T follicular helper cell (primary cell): Measurements from ENCODE around the gene STOX2.

Experiments
- DNase-seq: peaks from one replicate; pipeline ENCODE4 v3.0.0-alpha.2; 2020; ENCODE audit warnings: low read depth

The STOX2 gene

DNA sequence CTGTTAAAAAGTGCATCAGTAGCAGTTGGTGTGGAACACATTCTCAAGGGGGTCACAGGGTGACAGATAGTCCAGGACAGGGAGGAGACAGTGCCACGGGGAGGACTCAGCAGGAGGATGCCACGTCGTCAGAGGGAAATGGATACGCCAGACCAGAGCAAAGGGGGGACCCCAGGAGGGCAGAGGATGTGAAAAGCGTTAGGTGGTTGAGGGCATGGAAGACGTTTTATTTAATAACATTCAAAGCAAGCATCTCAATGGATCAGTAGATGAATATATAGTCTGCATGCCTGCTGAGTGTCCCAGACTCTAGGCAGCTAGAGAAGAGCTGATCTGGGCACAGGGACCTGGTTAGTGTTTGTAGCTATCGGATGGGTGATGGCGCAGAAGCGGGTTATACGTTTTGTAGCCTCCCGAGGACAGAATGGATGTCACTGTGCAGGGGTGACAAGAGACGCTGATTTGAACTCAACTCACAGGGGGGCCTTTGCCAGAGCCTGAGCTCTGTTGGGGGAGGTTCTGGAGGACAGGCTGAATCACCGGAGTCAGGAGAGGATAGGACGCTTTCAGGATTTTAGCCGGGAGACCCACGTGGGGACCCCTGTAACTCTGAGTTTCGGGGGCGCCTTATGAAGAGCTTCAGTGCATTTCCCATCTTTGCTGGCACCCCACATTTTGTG, 81.3 kb downstream of the STOX2 start:
- DNase-seq = no peak

DNA sequence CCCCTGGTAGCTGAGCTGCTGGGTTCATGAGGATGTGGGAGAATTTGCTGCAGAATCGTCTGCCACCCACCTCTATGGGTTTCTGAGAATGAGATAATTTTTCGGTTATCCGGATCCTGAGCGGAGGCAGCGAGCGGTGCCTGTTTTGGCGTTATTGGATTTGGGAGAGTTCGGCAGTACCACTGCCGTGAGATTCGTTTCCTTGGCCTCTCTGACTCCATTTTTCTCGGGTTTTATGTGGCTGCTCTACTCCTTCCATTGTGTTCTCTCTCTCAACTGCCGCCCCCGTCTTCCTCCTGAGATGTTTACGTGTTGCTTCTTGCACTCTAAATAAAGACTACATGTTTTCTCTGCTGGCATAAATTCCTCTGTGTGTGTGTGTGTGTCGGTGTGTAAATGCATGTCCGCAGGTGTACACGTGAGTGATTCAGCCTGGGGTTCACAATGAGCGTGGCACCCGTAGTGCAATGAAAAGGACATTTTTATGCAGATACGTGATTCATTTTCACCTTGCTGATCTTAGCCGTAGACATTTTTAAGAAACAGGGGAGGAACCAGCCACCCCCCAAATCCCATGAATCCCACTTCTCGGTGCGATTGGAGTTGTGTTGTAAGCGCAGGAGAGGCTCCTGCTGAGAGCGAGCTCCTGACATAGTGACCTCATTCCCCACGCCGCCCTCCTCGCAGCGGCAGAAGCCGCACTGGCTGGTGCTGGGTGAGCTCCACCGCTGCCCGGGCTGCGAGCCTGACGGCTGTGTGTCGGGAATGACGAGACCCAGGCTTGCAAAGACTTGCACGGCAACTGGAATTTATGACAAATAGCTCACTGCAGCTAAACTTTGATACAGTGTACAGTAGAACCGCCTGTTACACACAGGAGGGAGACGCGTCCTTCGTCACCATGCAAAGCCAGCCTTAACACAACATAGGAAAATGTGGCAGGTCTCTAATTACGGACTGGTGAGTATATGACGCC, 82.2 kb downstream of the STOX2 start:
- DNase-seq = no peak

DNA sequence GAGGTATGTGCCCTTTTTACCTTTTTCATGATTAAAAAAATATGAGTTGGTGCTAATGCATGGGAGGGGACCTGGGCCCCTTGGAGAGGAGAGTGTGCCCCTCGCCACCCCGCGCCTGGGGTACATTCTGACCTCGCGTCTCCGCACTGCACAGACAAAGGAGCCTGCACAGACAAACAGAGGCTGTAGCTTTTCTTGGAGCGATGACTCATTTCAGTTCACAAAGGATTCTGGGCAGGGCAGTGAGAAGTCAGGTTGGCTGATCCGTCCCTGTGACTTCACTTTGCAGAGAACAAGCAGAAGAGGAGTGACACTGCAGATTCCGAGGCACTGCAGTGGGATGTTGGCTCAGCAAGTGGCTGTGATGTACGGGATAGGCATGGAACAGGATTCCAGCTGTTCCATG, 82.9 kb downstream of the STOX2 start:
- DNase-seq = no peak

DNA sequence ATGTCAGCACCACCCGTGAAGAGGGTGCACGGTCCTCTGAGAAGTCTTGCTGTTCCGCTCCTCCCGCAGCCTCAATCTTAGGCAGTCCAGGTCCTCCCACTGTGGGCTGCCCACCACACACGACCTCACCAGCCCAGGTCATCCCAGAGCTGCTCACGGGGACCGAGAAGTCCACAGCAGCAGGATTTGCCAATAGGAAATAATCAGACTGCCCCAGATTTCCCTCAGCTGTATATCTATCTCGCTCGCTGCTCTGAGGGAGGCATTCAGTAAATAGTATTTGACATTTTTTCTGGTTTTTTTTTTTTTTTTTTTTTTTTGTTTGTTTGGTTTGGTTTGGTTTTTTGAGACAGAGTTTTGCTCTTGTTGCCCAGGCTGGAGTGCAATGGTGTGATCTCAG, 83.8 kb downstream of the STOX2 start:
- no peak for DNase-seq

DNA sequence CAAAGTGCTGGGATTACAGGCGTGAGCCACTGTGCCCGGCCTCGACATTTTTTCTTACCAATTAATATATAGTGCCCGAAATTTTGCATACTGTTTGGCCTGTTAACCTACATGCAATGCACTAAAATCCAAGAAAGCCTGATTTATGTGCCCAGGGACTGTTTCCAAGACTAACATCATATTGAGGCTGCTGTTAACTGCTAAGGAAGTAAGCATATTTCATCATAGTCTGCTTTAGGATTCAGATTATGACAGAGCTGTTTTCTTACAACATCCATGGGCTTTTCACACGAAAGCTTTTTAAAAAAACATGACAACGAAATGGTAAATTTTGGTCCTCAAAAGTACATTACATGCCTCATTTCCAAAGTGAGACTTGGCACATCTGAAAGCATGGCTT, 84.4 kb downstream of the STOX2 start:
- no peak for DNase-seq

DNA sequence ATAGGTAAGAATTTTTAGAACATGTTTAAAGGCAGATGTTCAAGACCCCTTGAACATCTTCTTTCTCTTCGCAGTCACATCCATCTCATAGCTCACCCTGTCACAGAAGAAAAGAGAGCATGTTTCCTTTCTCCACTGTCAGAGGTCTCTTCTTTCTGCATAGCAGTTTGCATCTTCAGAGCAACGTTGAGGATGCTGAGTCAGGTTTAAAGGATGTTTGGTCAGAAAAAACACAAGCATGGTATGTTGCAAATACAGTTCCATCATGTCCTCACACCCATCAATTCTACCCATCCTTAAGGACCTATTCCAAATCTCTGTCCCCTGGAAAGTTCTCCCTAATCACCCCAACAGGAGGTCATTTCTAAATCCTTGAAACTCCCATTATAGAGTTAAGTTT, 84.8 kb downstream of the STOX2 start:
- DNase-seq = no peak

DNA sequence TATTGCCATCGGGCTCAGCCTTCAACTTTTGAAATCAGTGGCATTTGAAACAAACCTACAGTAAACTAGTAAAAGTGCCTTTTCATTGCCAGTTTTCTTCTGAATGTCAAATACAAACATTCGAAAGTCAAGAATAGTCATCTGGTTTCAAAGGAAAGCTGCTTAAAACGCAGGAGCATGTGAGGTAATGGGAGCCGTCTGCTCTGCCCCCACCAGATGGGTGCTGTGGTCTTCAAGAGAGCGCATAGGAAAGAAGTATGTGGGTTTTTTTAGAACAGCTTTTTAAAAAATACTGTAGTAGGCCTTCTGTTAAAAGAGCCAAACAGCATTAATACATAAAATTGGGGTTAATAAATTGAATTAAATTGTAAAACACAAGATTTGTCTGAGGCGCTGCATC, 88.6 kb downstream of the STOX2 start:
- no peak for DNase-seq

DNA sequence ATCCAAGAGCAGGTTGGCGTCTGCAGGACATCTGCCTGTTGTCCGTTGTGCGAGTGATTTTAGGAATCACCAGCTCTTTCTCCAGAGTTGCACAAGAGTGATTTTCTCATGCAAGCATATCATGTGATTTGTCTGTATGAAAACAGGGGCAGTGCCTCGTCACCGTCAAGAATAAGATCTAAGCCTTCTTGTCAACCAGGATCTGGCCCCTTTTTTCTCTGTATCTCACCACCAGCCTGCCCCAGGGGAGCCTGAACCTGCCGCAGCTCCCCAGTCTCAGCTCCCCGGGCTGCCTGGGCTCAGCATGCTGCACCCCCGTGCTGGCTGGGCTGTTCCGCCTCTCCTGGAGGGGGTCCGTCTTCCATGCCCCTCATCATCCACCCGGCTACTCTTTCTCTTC, 90.5 kb downstream of the STOX2 start:
- DNase-seq = no peak

DNA sequence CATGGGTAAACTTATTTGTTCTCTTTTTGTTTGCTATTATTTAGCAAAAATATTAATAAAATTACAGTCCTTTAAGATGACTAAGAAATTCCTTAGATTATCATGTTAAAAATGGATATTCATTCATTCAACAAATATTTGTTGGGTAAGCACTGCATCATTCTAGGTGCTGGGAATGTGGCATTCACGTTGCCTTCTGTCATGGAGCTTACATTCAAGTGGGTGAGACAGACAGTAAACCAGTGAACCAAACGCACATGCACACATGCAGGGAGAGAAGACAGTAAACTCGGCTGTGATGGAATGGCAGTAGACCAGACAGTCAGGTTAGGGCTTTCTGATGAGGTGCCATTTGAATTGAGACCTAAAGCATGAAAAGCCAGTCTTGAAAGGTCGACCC, 91.8 kb downstream of the STOX2 start:
- no peak for DNase-seq

DNA sequence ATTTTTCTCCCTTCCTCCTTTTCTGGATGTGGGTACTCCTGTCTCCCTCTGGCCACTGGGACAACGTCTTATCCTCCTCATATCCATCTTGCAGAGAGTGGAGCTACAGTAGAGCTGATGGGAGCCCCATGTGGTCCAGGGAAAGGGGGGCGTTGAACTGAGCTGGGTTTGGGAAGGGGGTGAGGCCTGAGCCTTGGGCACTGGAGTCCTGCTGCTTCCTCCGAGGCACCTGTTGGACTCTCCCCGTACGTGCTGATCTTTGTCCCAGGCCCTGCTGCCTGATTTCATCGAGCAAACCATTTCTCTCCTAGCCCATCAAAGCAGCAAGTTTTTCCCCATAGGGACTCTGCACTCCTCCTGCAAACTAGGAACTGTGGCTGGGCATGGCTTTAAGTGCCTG, 94.3 kb downstream of the STOX2 start:
- no peak for DNase-seq

DNA sequence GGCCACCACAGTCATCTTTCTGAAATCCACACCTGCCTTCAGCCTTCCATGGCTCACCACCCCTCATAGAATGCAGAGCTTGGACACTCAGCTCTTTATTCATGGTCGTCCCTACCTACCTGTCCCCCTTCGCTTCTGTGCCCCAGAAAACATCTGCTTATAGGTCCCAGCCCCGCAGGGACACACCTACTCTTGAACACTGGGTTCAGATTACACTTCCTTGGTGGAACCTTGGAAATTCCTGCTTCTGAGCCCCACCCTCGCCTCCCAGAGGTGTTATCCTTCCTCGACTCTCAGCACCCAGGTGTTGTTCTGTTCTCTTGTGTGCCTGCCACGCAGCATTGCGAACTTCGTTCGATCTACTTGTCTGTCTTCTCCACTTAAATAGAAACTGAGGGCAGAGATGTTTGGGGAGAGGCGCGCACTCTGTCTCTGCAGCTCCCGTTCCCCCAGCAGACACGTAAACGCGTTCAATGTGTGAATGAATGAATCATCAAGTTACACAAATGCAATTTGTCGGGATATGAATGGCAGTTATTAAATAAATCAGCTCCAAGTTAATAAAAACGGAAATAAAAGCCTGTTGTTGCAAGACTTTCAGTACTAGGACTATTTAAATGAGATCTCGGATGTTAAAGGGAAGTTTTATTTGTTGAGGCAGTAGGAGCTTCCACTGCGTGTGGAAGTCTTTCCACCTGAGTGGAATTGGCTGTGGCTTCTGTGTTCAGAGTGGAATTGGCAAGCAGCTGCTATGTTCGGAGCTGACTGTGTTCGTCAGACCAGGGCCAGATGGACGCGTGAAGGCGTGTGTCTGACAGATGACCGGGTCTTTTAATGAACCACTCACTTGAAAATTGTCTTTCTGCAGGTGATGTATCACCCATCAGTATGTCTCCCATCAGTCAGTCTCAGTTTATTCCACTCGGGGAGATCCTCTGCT, 95.6 kb downstream of the STOX2 start:
- DNase-seq = no peak

DNA sequence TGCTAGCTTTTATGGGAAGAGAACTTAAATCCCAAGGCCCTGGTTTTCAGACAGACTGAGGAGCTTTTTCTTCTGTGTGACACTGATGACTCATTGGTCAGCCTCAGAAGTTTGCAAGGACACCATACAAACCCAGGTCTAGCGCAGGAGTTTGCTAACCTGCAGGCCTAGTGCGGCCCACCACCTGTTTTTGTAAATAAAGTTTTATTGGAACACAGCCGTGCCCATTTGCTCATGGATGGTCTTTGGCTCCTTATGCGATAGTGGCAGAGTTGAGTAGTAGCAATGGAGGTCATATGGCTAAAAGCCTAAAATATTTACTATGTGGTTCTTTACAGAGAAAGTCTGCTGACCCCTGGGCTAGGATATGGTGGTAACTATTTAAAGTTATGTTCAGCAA, 98.3 kb downstream of the STOX2 start:
- no peak for DNase-seq

DNA sequence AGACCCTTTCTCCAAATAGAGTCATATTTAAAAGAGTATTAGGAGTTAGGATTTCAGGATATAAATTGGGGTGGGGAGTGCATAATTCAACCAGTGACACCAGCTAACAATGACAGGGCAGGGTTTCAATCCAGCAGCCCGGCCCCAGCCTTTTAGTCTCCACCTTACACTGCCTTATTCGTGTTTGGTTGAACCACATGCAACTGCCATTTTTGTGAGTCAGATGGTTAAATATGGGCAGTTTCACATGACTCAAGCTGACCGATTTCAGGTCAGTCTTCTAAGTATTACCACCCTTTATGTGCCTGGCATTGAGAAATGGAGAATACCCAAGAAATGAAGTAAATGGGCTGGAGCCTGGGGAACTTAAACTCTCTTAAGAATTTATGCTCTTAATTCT, 102.8 kb downstream of the STOX2 start:
- no peak for DNase-seq

DNA sequence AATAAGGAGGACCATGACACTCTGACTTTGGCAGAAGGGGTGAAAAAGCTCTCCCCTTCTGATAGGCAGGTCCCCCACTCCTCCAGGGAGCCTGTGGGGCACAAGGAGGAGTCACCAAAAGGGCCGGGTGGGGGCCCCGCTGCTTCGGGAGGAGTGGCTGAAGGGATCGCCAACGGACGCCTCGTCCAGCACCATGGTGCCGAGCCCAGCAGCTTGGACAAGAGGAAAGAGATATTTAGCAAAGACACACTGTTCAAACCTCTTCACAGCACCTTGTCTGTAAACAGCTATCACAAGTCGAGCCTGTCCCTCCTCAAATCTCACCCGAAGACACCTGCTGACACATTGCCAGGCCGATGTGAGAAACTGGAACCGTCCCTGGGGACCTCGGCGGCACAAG, 105.6 kb downstream of the STOX2 start:
- DNase-seq = no peak

DNA sequence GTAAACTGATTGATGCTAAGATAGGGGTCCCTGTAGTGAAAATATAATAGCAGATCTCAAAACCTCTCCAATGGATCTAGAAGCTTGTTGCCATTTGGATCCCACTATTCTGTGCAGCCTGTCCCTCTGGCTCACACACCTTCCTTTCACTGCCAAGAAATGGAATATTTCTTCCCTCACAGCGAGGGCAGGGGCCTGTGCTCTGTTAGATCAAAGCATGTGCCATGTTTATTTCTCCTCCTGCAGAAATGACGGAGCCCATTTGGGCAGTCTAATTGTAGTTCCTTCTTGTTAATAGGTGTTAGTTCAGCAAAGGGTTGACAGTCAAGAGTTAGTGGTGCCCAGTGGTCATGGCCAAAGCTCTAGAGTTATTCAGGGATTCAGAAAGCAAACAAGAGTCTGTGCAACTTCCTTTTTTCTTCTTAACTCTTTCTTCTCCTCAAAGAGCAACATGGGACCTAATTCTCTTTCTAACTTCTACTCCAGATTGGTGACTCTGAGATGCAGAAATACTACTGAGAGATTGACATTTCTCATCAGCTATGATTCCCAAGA, 106.8 kb downstream of the STOX2 start:
- DNase-seq = no peak

DNA sequence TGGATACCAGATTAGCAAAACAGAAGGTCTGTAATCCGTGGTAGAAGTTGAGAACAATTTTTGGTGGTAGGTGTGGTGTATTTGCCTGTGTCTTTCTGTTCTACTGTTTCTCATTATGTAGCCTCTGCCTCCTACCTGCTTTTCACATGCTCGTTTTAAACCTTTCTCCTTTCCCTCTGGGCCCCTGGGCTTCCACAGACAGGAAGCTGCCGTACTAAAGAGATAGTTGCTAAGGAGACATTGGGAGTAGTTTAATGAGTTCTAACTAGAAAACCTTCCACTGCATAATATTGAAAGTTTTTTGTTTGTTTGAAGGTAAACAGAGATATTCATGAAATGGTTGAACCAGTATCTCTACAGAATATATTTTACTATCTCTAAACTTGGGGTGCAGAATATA, 107.8 kb downstream of the STOX2 start:
- DNase-seq = no peak

DNA sequence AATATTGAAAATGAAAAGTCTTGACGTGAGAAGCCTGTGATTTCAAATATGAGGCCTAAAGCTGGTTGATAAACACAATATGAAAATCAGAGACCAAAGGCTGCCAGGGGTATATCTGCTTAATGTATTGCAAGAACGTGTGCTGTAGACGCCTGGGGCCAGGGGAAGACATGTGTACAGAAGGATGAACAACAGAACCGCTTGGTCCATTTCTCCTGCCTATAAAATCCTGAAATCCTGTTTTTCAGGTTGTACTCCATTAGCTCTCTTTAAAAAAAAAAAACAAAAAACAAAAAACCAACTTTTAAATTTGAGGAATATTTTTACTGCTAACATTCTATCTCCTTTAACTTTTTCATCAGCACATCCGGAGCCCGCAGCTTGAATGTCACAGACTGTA, 109.2 kb downstream of the STOX2 start:
- DNase-seq = no peak

DNA sequence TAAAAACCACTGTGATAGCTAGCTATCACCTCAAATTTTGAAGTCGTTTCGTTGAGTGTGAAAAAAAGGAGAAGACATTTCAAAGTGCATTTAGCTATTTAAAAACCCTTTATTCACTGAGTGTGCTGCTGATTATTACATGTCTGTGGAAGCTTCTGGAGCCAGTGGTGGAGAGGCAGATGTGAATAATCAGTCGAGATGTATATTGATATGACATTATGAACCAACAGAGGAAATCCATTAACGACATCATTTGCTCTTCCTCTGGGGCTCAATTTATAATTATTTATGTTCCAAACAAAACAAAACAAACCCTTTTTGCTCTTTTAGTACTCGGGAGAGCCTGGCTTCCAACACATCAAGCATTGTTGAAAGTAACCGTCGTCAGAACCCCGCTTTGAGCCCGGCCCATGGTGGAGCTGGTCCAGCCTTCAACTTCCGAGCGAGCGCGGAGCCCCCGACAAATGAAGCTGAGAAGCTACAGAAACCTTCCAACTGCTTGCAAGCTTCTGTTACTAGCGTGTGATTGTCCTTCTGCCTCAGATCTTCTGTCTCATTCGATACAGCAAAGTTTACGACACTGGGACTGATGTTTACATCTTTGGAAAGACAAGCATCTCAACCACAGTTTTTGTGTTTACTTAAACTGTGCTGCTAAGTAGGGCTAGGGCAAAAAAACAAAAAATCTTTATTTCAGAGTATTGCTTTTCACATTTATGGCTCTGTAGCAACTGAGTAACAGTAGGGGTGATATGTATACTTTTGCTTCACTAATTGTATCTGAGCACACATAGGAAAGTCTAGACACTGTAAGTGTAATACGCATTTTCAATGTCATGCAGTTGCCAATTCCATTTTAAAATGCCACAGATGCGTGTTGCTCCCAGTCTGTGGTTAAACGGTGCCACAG, 111.9 kb downstream of the STOX2 start:
- DNase-seq = no peak

DNA sequence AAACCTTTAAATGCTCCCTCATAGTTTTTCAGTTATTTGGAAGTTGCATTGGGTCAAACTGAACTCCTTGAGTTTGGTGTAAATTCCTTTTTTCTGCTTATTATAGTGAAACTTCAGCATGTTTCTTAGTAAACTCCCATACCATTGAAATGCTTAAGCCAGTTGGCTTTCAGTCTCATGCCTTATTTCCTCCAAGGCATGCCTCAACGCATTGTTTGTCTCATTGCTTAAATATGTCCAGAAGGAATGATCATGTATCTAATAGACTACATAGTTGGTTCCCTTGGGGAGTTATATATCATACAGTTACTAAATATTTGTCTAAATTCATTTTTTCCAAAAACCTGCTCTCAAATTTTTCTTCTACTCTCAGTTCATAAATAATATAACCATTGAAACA, 114.0 kb downstream of the STOX2 start:
- DNase-seq = no peak

DNA sequence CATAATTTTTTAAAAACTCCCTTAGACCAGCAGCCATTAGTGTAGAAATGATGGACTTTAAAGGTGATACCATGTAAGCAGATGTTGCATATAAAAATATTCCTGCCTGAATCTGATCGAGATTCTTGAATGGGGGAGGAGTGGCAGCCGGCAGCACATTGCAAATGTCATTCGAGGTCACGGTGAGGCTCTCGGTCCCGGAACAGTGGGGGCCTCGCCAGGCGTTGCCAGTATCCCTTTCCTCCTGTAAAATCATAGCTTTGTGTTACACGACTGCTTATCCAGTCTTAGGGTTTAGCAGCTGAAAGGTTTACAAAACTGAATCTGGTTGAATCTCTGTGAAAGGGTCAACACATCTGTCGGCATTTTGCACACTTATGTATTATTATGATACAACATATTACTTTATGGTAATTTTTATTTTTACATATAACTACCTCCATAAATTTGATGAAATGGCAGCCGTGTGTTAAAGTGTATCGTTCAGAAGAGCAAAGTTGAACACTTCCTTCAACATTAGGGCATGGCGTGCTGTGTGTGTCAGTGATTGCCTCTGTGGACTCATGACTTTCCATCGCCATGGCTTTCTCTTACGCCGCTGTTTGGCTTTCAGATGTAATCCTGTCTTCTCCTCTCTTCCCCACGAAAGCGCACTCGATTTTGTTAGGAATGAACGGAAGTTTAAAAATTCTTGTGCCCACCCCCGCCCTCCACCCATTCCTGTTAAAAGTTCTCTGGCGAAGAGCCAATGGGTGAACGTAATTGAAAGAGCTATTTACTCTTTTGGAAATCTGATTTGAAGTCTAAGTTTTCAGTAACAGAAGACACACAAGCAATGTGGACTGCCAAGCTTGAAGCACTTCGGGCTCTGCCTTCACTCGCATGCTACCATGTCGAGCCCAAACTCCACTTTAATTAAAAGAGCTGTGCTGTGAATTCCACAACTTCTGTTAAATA, 114.8 kb downstream of the STOX2 start:
- no peak for DNase-seq
